HepG2 (cell line): ENCODE data around the gene FRMD1. TPM values are rescaled to one million over a fixed set of nuclear protein-coding genes. Genes with fewer than 3 reads are reported as not detected.
A peak's percentile ranks its signal among the peaks of the same experiment; 100 is the strongest.

ENCODE experiments used
- GPN1 ChIP-seq: sonication (generic); formaldehyde crosslinking; IDR thresholded peaks from 2 replicates; pipeline ENCODE4 v1.5.1; 2020; ENCODE audit warnings: missing genetic modification reagents, borderline replicate concordance
- HMG20B ChIP-seq: conservative IDR thresholded peaks from 2 replicates; pipeline ENCODE4 v1.6.1; 2016; ENCODE audit warnings: missing genetic modification reagents, missing compliant biosample characterization
- LRRFIP1 ChIP-seq: sonication (generic); formaldehyde crosslinking; conservative IDR thresholded peaks from 2 replicates; pipeline ENCODE4 v1.4.0; 2020; ENCODE audit warnings: missing genetic modification reagents
- PRMT3 ChIP-seq: sonication (generic); formaldehyde crosslinking; IDR thresholded peaks from 2 replicates; pipeline ENCODE4 v1.8.1; 2022; ENCODE audit warnings: low read depth, mild to moderate bottlenecking, moderate library complexity, missing genetic modification reagents, borderline replicate concordance
- SAFB2 ChIP-seq: sonication (generic); formaldehyde crosslinking; IDR thresholded peaks from 2 replicates; pipeline ENCODE4 v1.5.1; 2020; ENCODE audit warnings: missing genetic modification reagents, low read depth, mild to moderate bottlenecking, borderline replicate concordance
- TEF ChIP-seq: sonication (generic); formaldehyde crosslinking; IDR thresholded peaks from 2 replicates; pipeline ENCODE4 v1.5.0; 2020; ENCODE audit warnings: missing genetic modification reagents
- TGIF2 ChIP-seq: IDR thresholded peaks from 2 replicates; pipeline ENCODE4 v1.6.1; 2016; ENCODE audit warnings: control low read depth, missing compliant biosample characterization
- U2AF2 ChIP-seq: fragments of 200-400 bp; formaldehyde crosslinking; IDR thresholded peaks from 2 replicates; pipeline ENCODE4 v1.6.1; 2017; ENCODE audit warnings: low read depth, mild to moderate bottlenecking, low read length
- ZC3H13 ChIP-seq: sonication (generic); formaldehyde crosslinking; IDR thresholded peaks from 2 replicates; pipeline ENCODE4 v1.8.1; 2023; ENCODE audit warnings: mild to moderate bottlenecking, missing genetic modification reagents, moderate library complexity
- ZNF34 ChIP-seq: sonication (generic); formaldehyde crosslinking; IDR thresholded peaks from 2 replicates; pipeline ENCODE4 v1.4.0; 2020; ENCODE audit warnings: mild to moderate bottlenecking, missing genetic modification reagents, borderline replicate concordance
- ZNF367 ChIP-seq: sonication (generic); formaldehyde crosslinking; IDR thresholded peaks from 2 replicates; pipeline ENCODE4 v1.4.0; 2020; ENCODE audit warnings: missing genetic modification reagents, borderline replicate concordance
- ZNF484 ChIP-seq: sonication (generic); formaldehyde crosslinking; IDR thresholded peaks from 2 replicates; pipeline ENCODE4 v1.5.1; 2020; ENCODE audit warnings: mild to moderate bottlenecking, low read depth, missing genetic modification reagents, borderline replicate concordance
- ZNF501 ChIP-seq: sonication (generic); formaldehyde crosslinking; IDR thresholded peaks from 2 replicates; pipeline ENCODE4 v1.5.1; 2020; ENCODE audit warnings: mild to moderate bottlenecking, moderate library complexity, missing genetic modification reagents
- ZNF558 ChIP-seq: sonication (generic); formaldehyde crosslinking; IDR thresholded peaks from 2 replicates; pipeline ENCODE4 v1.9.0; 2022; ENCODE audit warnings: mild to moderate bottlenecking, missing genetic modification reagents, borderline replicate concordance
- polyA plus RNA-seq, 8 experiments: library from polyadenylated mRNA; depleted of rRNA in 3 of 8; stranded (reverse) in 7 of 8; unstranded in 1 of 8; fragments of >200 nt; fragmentation: Illumina TruSeq in 4 of 8; extraction: Trizol in 4 of 8; gene quantifications; 2 replicates each; pipeline versions ENCODE4 v1.2.1 to v1.2.3, GENCODE V29; 2011 to 2016; ENCODE audit warnings: low read depth in 4 of 8, missing spikeins in 1 of 8, mixed read lengths in 1 of 8; ENCODE audit not compliant: insufficient read depth in 1 of 8
- total RNA-seq, 5 experiments: library from RNA; depleted of rRNA; stranded (reverse); fragments of >200 nt; fragmentation: Illumina TruSeq; extraction: Trizol; gene quantifications; 2 replicates each; pipeline ENCODE4 v1.2.3, GENCODE V29; 2016; ENCODE audit warnings: low read depth in 1 of 5
- TF ChIP-seq, protein P1 (sequence below): sonication (generic); IDR thresholded peaks from 2 replicates; pipeline ENCODE4 v1.6.1; 2016; ENCODE audit warnings: low read depth, borderline replicate concordance
- TF ChIP-seq, protein P2 (sequence below): sonication (generic); formaldehyde crosslinking; IDR thresholded peaks from 2 replicates; pipeline ENCODE4 v1.8.0; 2022; ENCODE audit warnings: missing genetic modification reagents, mild to moderate bottlenecking, borderline replicate concordance
- TF ChIP-seq, protein P3 (sequence below): IDR thresholded peaks from 2 replicates; pipeline ENCODE4 v1.6.1; 2016; ENCODE audit warnings: low read depth, missing genetic modification reagents, missing compliant biosample characterization

The FRMD1 gene
- total and polyA plus RNA-seq, 2 of the 13 experiments (the other 11 are each of a cell fraction or from before 2014, with no cell fraction given), result 0.01 TPM; not detected in 1

DNA sequence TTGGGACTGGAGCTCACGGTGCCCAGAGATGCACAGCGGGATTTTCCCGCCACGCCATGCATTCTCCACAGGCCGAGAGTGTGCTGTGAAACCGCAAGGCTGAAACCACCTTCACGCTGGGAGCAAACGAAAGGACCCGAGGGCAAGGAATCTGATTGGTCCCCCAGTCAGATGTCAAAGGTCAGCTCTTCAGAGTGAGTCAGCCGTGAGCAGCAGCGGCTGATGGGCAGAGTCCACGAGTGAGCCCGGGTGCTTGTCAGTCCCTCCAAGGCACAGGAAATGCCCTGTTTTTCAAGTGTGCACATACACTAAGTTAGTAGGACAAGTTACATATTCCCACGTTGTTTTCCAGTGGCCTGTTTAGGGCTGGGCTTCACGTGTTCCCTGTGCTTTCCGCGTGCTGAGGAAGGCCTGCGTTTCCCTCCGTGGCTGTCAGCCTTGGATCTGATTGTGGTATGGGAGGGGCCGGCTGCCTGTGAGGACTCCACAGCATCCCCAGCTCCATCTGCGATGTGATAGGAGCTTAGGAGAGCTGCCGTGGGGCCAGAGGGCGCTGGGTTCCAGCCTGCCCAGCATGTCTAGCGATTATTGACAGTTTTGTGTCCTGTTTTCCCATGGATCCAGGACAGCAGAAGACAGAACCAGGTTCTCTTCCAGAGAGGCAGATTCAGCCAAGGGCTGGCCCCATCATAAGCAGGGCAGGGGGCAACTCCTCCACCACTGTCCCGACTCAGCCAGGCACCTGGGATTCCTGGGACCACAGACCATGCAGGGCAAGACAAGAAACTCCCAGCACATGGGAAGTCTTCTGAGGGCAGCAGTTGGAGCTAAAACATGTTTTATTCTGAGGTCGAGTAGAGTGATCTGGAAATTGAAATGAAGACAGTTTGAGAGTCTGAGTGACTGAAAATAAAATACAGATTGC, 38.2 kb upstream of the FRMD1 start (continued):
- TF ChIP-seq LRRFIP1 (CRISPR knock-in tag) (no peak), ZNF367 (no peak), TGIF2 (CRISPR knock-in tag) (0 out of 2 replicates have a peak, but pooled peaks have one; percentile 48), TEF (CRISPR knock-in tag) (no peak), U2AF2 (no peak), ZNF484 (CRISPR knock-in tag) (no peak), ZNF558 (CRISPR knock-in tag) (no peak), ZNF501 (CRISPR knock-in tag) (peak; percentile 85), ZNF34 (no peak), SAFB2 (CRISPR knock-in tag) (no peak; the same call in 1 of the 2 replicates), ZC3H13 (no peak), HMG20B (no peak), PRMT3 (CRISPR knock-in tag) (no peak), GPN1 (CRISPR knock-in tag) (no peak)
- TF ChIP-seq, protein P1, sequence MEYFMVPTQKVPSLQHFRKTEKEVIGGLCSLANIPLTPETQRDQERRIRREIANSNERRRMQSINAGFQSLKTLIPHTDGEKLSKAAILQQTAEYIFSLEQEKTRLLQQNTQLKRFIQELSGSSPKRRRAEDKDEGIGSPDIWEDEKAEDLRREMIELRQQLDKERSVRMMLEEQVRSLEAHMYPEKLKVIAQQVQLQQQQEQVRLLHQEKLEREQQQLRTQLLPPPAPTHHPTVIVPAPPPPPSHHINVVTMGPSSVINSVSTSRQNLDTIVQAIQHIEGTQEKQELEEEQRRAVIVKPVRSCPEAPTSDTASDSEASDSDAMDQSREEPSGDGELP, result no peak; the same call in 1 of the 2 replicates
- TF ChIP-seq, protein P2, sequence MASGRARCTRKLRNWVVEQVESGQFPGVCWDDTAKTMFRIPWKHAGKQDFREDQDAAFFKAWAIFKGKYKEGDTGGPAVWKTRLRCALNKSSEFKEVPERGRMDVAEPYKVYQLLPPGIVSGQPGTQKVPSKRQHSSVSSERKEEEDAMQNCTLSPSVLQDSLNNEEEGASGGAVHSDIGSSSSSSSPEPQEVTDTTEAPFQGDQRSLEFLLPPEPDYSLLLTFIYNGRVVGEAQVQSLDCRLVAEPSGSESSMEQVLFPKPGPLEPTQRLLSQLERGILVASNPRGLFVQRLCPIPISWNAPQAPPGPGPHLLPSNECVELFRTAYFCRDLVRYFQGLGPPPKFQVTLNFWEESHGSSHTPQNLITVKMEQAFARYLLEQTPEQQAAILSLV (CRISPR knock-in tag), result 0 out of 2 replicates have a peak, but pooled peaks have one; percentile 44
- TF ChIP-seq, protein P3, sequence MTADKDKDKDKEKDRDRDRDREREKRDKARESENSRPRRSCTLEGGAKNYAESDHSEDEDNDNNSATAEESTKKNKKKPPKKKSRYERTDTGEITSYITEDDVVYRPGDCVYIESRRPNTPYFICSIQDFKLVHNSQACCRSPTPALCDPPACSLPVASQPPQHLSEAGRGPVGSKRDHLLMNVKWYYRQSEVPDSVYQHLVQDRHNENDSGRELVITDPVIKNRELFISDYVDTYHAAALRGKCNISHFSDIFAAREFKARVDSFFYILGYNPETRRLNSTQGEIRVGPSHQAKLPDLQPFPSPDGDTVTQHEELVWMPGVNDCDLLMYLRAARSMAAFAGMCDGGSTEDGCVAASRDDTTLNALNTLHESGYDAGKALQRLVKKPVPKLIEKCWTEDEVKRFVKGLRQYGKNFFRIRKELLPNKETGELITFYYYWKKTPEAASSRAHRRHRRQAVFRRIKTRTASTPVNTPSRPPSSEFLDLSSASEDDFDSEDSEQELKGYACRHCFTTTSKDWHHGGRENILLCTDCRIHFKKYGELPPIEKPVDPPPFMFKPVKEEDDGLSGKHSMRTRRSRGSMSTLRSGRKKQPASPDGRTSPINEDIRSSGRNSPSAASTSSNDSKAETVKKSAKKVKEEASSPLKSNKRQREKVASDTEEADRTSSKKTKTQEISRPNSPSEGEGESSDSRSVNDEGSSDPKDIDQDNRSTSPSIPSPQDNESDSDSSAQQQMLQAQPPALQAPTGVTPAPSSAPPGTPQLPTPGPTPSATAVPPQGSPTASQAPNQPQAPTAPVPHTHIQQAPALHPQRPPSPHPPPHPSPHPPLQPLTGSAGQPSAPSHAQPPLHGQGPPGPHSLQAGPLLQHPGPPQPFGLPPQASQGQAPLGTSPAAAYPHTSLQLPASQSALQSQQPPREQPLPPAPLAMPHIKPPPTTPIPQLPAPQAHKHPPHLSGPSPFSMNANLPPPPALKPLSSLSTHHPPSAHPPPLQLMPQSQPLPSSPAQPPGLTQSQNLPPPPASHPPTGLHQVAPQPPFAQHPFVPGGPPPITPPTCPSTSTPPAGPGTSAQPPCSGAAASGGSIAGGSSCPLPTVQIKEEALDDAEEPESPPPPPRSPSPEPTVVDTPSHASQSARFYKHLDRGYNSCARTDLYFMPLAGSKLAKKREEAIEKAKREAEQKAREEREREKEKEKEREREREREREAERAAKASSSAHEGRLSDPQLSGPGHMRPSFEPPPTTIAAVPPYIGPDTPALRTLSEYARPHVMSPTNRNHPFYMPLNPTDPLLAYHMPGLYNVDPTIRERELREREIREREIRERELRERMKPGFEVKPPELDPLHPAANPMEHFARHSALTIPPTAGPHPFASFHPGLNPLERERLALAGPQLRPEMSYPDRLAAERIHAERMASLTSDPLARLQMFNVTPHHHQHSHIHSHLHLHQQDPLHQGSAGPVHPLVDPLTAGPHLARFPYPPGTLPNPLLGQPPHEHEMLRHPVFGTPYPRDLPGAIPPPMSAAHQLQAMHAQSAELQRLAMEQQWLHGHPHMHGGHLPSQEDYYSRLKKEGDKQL (CRISPR knock-in tag), result no peak
